Middle frontal gyrus (tissue), 1 donor: ENCODE results near the gene C1QL2.

Source experiments
- DNase-seq: peaks from one replicate; pipeline ENCODE4 v3.0.0-alpha.2; 2015; ENCODE audit warnings: low spot score; ENCODE audit errors: extremely low spot score

Gene C1QL2

GRCh38 chr2:119144806-119145205 lies 13.7 kb downstream of the C1QL2 start:
- no peak for DNase-seq

GRCh38 chr2:119142824-119143223 lies 15.7 kb downstream of the C1QL2 start:
- DNase-seq, result peak; percentile 29

- DNase-seq, result no peak
These were observed 21.0 kb downstream of the C1QL2 start for GRCh38 chr2:119137502-119137901.

DNA sequence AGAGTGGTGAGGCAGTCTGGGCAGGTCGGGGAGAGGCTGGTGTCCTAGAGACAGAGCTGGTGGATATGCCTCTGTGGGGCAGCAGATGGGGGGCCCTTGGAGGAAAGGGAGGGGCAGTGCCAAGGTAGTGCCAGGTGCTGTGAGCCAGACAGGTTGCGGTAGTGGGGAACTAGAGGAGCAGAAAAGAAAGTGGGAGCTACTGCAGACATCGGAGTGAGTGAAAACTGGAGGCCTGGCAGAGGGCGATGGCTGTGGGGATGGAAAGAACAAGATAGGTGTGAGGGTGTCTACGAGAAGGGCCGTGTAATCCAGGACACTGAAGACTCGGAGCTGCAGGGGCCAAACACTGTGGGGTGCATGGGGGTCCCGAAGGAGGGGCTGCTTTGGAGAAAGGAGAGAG lies 21.7 kb downstream of the C1QL2 start:
- DNase-seq, result no peak

DNA sequence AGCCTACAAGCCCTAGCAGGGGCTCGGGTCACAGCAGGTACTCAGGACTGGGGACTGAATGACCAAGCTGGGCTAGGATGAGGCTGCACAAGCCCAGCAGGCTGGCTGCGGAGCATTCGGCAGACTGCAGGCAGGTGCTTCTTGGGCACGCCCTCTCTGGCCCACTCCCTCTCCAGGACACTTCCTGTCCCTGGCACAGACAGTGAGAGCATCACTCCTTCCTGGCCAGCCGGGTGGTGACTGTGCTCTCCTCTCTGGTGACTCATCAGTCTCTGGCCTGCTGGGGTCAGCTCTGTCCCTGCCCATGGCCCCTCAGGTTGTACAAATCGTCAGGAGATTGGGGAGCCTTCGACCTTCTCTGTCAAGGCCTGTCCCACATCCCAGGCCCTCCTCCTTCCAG lies 22.5 kb downstream of the C1QL2 start:
- no peak for DNase-seq

DNA sequence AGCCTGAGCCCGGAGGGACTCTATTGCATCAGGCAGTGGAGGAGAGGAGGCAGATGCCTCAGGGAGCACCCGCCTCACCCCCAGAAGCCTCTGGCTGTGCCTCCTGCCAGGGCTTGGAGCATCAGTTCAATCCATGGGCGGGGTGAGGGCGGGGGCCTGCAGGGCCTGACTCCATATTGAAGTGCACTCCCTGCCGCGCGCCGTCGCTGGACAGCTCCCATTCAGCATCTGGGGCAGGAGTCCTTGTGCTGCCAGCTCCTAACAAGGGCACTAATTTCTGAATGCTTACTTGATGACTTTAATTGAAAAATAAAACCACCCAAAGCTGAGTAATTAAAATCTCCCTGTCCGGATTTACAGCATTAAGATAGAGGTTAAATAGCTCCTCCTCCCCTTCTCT lies 23.8 kb downstream of the C1QL2 start:
- DNase-seq, result no peak

DNA sequence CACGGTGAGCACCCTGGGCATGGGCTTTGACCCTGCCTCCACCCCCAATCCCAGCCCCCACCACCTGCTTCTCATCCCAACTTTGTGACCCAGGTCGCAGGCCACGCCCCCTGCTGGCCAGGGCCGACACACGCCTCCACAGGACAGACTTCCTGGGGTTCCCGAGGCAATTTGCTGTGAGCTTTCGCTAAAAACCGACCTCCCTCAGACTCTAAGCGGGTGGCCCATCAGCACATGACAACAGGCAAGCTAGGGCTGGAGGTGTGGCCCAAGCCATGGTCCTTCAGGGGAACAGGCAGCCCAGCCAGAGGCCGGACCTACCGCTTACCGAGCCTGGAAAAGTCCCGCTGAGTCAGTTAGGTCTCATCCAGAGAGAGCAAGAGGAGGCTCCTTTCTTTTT lies 31.9 kb downstream of the C1QL2 start:
- no peak for DNase-seq

DNA sequence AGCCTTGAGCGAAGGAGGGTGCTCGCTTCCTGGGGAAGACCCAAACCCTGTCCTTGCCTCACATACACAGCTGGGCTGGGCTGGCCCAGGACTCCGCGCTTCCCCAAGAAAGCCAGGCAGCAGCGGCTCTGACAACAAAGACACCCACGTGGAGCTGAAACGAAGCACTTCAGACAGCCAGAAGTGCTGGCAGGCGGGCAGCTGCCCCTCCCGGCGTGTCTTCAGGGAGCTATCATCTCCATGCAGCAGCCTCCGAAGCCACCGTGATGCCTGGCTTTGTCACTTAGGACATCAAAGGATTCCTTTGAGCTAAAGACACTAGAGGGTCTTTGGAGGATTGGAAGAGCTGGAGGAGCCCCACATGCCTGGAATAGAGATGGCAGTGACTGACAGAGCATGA lies 35.2 kb downstream of the C1QL2 start:
- DNase-seq, result no peak

GRCh38 chr2:119122663-119123062 lies 35.9 kb downstream of the C1QL2 start:
- DNase-seq, result no peak

DNA sequence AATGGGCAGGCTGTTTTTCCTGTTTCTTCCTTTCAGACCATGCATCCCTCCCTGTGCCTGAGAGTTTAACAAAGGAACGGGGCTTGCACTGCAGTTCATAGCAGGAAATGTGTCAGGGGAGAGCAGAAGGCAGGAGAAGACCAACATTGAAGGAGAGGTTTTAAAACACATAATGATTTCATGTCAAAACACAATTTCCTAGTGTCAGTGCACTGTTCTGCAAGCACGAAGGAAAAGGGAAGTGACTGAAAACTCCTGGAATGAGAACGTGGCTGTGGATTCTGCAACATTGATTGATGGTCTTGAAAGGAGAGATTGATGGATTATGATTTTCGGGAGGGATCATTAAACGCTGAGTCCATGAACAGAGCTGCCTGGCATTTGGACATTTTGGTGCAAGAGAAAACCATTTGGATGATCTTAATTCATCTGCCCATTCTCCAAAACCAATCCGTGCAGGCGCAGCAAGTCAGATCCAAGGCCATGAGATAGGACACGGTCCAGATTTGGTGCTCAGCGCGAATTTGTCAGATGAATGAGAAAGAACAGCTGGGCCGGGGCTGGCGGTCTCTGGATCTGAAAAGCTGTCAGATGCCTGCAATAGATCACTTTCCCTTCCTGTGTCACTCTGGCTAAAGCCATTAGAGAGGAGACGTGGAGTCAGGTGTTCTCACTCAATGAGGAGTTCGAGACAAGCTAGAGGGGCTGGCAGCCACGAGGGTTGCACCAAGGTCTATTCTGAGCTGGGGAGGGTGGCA lies 38.4 kb downstream of the C1QL2 start:
- DNase-seq, result no peak

DNA sequence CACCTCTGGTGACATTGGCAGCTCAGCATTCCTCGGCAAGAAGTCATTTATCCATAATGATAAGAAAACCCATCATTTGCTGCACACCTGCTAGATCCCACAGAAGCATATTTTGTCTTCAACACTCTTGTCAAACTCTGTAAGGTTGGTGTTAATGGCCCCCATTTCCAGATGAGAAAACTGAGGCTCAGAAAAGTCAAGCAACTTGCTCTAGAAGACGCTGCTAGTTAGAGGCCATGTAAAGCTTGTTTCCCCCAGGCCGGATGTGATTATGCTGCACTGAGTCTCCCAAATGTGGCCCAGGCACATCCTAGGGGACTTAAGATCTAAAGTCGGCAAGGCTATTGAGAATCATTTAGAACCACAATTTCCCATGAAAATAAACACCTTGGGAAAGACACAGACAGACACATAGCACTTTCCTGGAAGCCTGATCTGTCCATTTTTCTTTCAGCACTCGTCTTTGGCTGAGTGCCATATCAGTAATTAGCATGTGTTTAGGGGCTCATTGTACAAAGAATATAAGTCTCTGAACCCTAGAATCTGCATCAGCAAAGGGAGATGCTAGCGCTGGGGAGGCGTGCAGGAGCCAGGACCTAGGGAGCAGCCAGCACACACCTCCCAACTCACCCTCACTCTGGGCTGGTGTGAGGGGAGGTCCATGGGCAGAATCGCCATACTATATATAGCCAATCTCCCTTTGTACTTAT lies 39.3 kb downstream of the C1QL2 start:
- no peak for DNase-seq

- DNase-seq, result no peak
These were observed 40.4 kb downstream of the C1QL2 start for GRCh38 chr2:119117891-119118882.

GRCh38 chr2:119117408-119117807 lies 41.1 kb downstream of the C1QL2 start:
- DNase-seq, result no peak

- no peak for DNase-seq
These were observed 41.9 kb downstream of the C1QL2 start for GRCh38 chr2:119116411-119117295.

GRCh38 chr2:119114266-119114665 lies 44.3 kb downstream of the C1QL2 start:
- no peak for DNase-seq

- no peak for DNase-seq
These were observed 45.1 kb downstream of the C1QL2 start for GRCh38 chr2:119113489-119113770.

DNA sequence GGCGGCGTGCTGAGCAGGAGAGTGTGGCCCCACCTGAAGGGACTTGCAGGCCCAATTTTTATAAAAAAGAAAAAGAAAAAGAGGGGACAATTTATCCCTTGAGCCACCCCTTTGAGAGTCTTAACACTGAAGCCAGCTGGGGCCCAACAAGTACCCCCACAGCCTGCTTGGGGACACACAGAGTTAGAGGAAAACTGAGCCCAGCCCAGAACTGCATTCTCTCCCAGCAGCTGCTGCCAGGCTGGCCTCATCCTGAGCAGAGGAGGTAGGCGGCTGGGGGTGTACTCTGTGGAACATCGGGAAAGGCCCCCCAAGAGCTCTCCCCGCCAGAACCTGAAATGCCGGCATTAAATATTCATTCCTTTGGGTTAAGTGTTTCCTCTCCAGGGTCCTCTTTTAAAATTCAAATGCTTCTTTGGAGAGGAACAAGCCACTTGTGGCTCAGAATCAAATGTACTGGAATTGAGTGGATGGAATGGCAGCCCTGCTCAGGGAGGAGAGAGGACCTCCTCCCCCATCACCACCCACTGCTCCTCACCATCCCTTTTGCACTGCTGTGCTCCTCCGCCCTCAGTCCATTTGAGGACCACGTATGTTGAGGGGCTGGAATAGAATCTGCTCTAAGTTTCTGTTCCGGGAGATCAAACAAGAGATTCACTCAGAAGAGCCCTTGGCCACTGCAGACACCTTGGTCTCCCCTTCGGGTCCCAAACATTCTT lies 45.6 kb downstream of the C1QL2 start:
- DNase-seq, result no peak

DNA sequence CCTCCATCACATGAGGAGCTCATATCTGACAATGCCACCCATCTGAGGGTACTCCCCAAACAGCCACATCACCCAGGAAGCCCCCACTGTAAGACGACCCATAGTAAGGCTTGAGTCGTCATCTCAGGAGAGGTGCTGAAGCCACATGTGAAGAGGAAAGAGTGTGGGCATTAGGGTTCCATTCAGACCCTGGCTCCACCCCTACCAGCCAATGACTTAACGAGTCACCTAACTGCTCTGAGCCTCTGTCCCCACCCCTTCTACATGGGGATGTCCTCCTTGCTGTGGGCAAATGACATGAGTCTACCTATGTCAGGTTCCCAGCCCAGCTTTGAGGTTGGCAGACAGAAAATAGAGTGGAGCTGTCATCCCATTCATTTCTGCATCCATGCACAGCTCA lies 46.3 kb downstream of the C1QL2 start:
- DNase-seq, result no peak

- DNase-seq, result no peak
These were observed 47.2 kb downstream of the C1QL2 start for GRCh38 chr2:119111115-119111975.
